ENCODE measurements around the gene ZNF341.
A peak's percentile ranks its signal among the peaks of the same experiment; 100 is the strongest.

The ZNF341 gene

GRCh38 chr20:33732166-33732970 lies 572 bp downstream of the ZNF341 start:
- H3K9ac ChIP-seq (ENCODE audit: low read length in 2 of 2) = peak overlapping the region; percentile 62 to 63
- peak overlapping the region; percentile 63 to 81 for H3K4me3 ChIP-seq (ENCODE audit: low read length in 2 of 2)
- peak overlapping the region; percentile 73 for H3K27ac ChIP-seq (ENCODE audit: low read length)
- no peaks in the 10 kb centered on the region for H3K27me3 ChIP-seq (ENCODE audit: control insufficient read depth in 1 of 2, insufficient read depth in 2 of 2, low read length in 2 of 2)
- H3K9me3 ChIP-seq (ENCODE audit: control insufficient read depth in 2 of 2, low read length in 2 of 2) = peaks cover 4 to 9% of the 10 kb centered on the region in 2 donors
- peaks cover 19% of the 10 kb centered on the region for H3K4me1 ChIP-seq (ENCODE audit: control insufficient read depth, insufficient read depth, low read length)
- no peaks in the 10 kb centered on the region for H3K36me3 ChIP-seq (ENCODE audit: control insufficient read depth in 2 of 2, insufficient read depth in 2 of 2, low read length in 2 of 2)

GRCh38 chr20:33733654-33734576 lies 2.1 kb downstream of the ZNF341 start:
- Histone ChIP-seq H3K4me3 (ENCODE audit: low read length in 2 of 2) (no peak overlapping the region), H3K9me3 (ENCODE audit: control insufficient read depth in 2 of 2, low read length in 2 of 2) (peaks cover 4 to 9% of the 10 kb centered on the region in 2 donors), H3K9ac (ENCODE audit: low read length in 2 of 2) (peak overlapping the region in 1 of 2 donors; percentile 22), H3K27ac (ENCODE audit: low read length) (peak overlapping the region; percentile 18), H3K36me3 (ENCODE audit: control insufficient read depth in 2 of 2, insufficient read depth in 2 of 2, low read length in 2 of 2) (no peaks in the 10 kb centered on the region), H3K27me3 (ENCODE audit: control insufficient read depth in 1 of 2, insufficient read depth in 2 of 2, low read length in 2 of 2) (no peaks in the 10 kb centered on the region), H3K4me1 (ENCODE audit: control insufficient read depth, insufficient read depth, low read length) (peaks cover 19% of the 10 kb centered on the region)

- no peaks in the 10 kb centered on the region for H3K36me3 ChIP-seq (ENCODE audit: control insufficient read depth in 2 of 2, insufficient read depth in 2 of 2, low read length in 2 of 2)
- H3K9ac ChIP-seq (ENCODE audit: low read length in 2 of 2) = no peak overlapping the region
- H3K4me3 ChIP-seq (ENCODE audit: low read length in 2 of 2) = no peak overlapping the region
Observed at GRCh38 chr20:33736962-33737361, 5.2 kb downstream of the ZNF341 start.

GRCh38 chr20:33739493-33739892 lies 7.7 kb downstream of the ZNF341 start:
- Histone ChIP-seq H3K36me3 (ENCODE audit: control insufficient read depth in 2 of 2, insufficient read depth in 2 of 2, low read length in 2 of 2) (no peaks in the 10 kb centered on the region), H3K9ac (ENCODE audit: low read length in 2 of 2) (no peak overlapping the region), H3K4me1 (ENCODE audit: control insufficient read depth, insufficient read depth, low read length) (no peaks in the 10 kb centered on the region), H3K9me3 (ENCODE audit: control insufficient read depth in 2 of 2, low read length in 2 of 2) (peaks cover 4 to 9% of the 10 kb centered on the region in 2 donors), H3K4me3 (ENCODE audit: low read length in 2 of 2) (no peak overlapping the region), H3K27ac (ENCODE audit: low read length) (no peak overlapping the region), H3K27me3 (ENCODE audit: control insufficient read depth in 1 of 2, insufficient read depth in 2 of 2, low read length in 2 of 2) (no peaks in the 10 kb centered on the region)

More at GRCh38 chr20:33736962-33737361, 5.2 kb downstream of the ZNF341 start:
- H3K4me1 ChIP-seq (ENCODE audit: control insufficient read depth, insufficient read depth, low read length) = peaks cover 12% of the 10 kb centered on the region
- H3K9me3 ChIP-seq (ENCODE audit: control insufficient read depth in 2 of 2, low read length in 2 of 2) = peaks cover 4 to 9% of the 10 kb centered on the region in 2 donors
- H3K27me3 ChIP-seq (ENCODE audit: control insufficient read depth in 1 of 2, insufficient read depth in 2 of 2, low read length in 2 of 2) = no peaks in the 10 kb centered on the region
- H3K27ac ChIP-seq (ENCODE audit: low read length) = no peak overlapping the region

- Histone ChIP-seq H3K9me3 (ENCODE audit: control insufficient read depth in 2 of 2, low read length in 2 of 2) (peaks cover 4 to 9% of the 10 kb centered on the region in 2 donors), H3K9ac (ENCODE audit: low read length in 2 of 2) (no peak overlapping the region), H3K27ac (ENCODE audit: low read length) (no peak overlapping the region), H3K27me3 (ENCODE audit: control insufficient read depth in 1 of 2, insufficient read depth in 2 of 2, low read length in 2 of 2) (no peaks in the 10 kb centered on the region), H3K36me3 (ENCODE audit: control insufficient read depth in 2 of 2, insufficient read depth in 2 of 2, low read length in 2 of 2) (peaks cover 0 to 2% of the 10 kb centered on the region in 2 donors), H3K4me3 (ENCODE audit: low read length in 2 of 2) (no peak overlapping the region), H3K4me1 (ENCODE audit: control insufficient read depth, insufficient read depth, low read length) (no peaks in the 10 kb centered on the region)
Observed at GRCh38 chr20:33740189-33740588, 8.4 kb downstream of the ZNF341 start.

GRCh38 chr20:33744181-33744580 lies 12.4 kb downstream of the ZNF341 start:
- no peaks in the 10 kb centered on the region for H3K27me3 ChIP-seq (ENCODE audit: control insufficient read depth in 1 of 2, insufficient read depth in 2 of 2, low read length in 2 of 2)
- peaks cover 3 to 6% of the 10 kb centered on the region in 2 donors for H3K36me3 ChIP-seq (ENCODE audit: control insufficient read depth in 2 of 2, insufficient read depth in 2 of 2, low read length in 2 of 2)
- no peak overlapping the region for H3K4me3 ChIP-seq (ENCODE audit: low read length in 2 of 2)
- H3K9ac ChIP-seq (ENCODE audit: low read length in 2 of 2) = no peak overlapping the region
- H3K4me1 ChIP-seq (ENCODE audit: control insufficient read depth, insufficient read depth, low read length) = no peaks in the 10 kb centered on the region
- H3K27ac ChIP-seq (ENCODE audit: low read length) = no peak overlapping the region
- H3K9me3 ChIP-seq (ENCODE audit: control insufficient read depth in 2 of 2, low read length in 2 of 2) = no peaks in the 10 kb centered on the region

GRCh38 chr20:33744773-33745385 lies 13.1 kb downstream of the ZNF341 start:
- Histone ChIP-seq H3K27me3 (ENCODE audit: control insufficient read depth in 1 of 2, insufficient read depth in 2 of 2, low read length in 2 of 2) (no peaks in the 10 kb centered on the region), H3K27ac (ENCODE audit: low read length) (no peak overlapping the region), H3K4me1 (ENCODE audit: control insufficient read depth, insufficient read depth, low read length) (no peaks in the 10 kb centered on the region), H3K4me3 (ENCODE audit: low read length in 2 of 2) (no peak overlapping the region), H3K9ac (ENCODE audit: low read length in 2 of 2) (no peak overlapping the region), H3K36me3 (ENCODE audit: control insufficient read depth in 2 of 2, insufficient read depth in 2 of 2, low read length in 2 of 2) (peaks cover 3 to 6% of the 10 kb centered on the region in 2 donors), H3K9me3 (ENCODE audit: control insufficient read depth in 2 of 2, low read length in 2 of 2) (no peaks in the 10 kb centered on the region)

GRCh38 chr20:33746325-33746998 lies 14.7 kb downstream of the ZNF341 start:
- H3K4me1 ChIP-seq (ENCODE audit: control insufficient read depth, insufficient read depth, low read length) = no peaks in the 10 kb centered on the region

GRCh38 chr20:33751775-33752174 lies 20.0 kb downstream of the ZNF341 start:
- Histone ChIP-seq H3K27me3 (ENCODE audit: control insufficient read depth in 1 of 2, insufficient read depth in 2 of 2, low read length in 2 of 2) (no peaks in the 10 kb centered on the region), H3K4me1 (ENCODE audit: control insufficient read depth, insufficient read depth, low read length) (no peaks in the 10 kb centered on the region), H3K36me3 (ENCODE audit: control insufficient read depth in 2 of 2, insufficient read depth in 2 of 2, low read length in 2 of 2) (peaks cover 8 to 18% of the 10 kb centered on the region in 2 donors), H3K9me3 (ENCODE audit: control insufficient read depth in 2 of 2, low read length in 2 of 2) (no peaks in the 10 kb centered on the region), H3K27ac (ENCODE audit: low read length) (no peak overlapping the region), H3K9ac (ENCODE audit: low read length in 2 of 2) (no peak overlapping the region), H3K4me3 (ENCODE audit: low read length in 2 of 2) (no peak overlapping the region)

More at GRCh38 chr20:33746325-33746998, 14.7 kb downstream of the ZNF341 start:
- Histone ChIP-seq H3K9me3 (ENCODE audit: control insufficient read depth in 2 of 2, low read length in 2 of 2) (no peaks in the 10 kb centered on the region), H3K36me3 (ENCODE audit: control insufficient read depth in 2 of 2, insufficient read depth in 2 of 2, low read length in 2 of 2) (peaks cover 6 to 9% of the 10 kb centered on the region in 2 donors), H3K27me3 (ENCODE audit: control insufficient read depth in 1 of 2, insufficient read depth in 2 of 2, low read length in 2 of 2) (no peaks in the 10 kb centered on the region), H3K4me3 (ENCODE audit: low read length in 2 of 2) (no peak overlapping the region), H3K9ac (ENCODE audit: low read length in 2 of 2) (no peak overlapping the region), H3K27ac (ENCODE audit: low read length) (no peak overlapping the region)

GRCh38 chr20:33753143-33753542 lies 21.3 kb downstream of the ZNF341 start:
- Histone ChIP-seq H3K27ac (ENCODE audit: low read length) (no peak overlapping the region), H3K9ac (ENCODE audit: low read length in 2 of 2) (no peak overlapping the region), H3K27me3 (ENCODE audit: control insufficient read depth in 1 of 2, insufficient read depth in 2 of 2, low read length in 2 of 2) (no peaks in the 10 kb centered on the region), H3K4me1 (ENCODE audit: control insufficient read depth, insufficient read depth, low read length) (no peaks in the 10 kb centered on the region), H3K36me3 (ENCODE audit: control insufficient read depth in 2 of 2, insufficient read depth in 2 of 2, low read length in 2 of 2) (peaks cover 12 to 18% of the 10 kb centered on the region in 2 donors), H3K4me3 (ENCODE audit: low read length in 2 of 2) (no peak overlapping the region), H3K9me3 (ENCODE audit: control insufficient read depth in 2 of 2, low read length in 2 of 2) (peaks cover 6 to 9% of the 10 kb centered on the region in 2 donors)

All from stomach smooth muscle (tissue), 2 donors.